Activated CD4-positive, alpha-beta T cell treated with anti-CD3 and anti-CD28 coated beads, Interleukin-2, Interleukin-4, amounts not matched to agents 100 ng/mL and 50 ng/mL, durations not matched to agents 16 hours and 8 hours (primary cell): Measurements from ENCODE around the gene ZNF544.
A peak's percentile ranks its signal among the peaks of the same experiment; 100 is the strongest.
"Not testable (repeated sequence)": the region's sequence is repeated elsewhere in the genome, so short reads cannot be mapped to it uniquely, and the experiment has no call there.

Experiments
- DNase-seq: peaks from one replicate; pipeline ENCODE4 v3.0.0-alpha.2; 2020; ENCODE audit warnings: low spot score

Gene ZNF544

DNA sequence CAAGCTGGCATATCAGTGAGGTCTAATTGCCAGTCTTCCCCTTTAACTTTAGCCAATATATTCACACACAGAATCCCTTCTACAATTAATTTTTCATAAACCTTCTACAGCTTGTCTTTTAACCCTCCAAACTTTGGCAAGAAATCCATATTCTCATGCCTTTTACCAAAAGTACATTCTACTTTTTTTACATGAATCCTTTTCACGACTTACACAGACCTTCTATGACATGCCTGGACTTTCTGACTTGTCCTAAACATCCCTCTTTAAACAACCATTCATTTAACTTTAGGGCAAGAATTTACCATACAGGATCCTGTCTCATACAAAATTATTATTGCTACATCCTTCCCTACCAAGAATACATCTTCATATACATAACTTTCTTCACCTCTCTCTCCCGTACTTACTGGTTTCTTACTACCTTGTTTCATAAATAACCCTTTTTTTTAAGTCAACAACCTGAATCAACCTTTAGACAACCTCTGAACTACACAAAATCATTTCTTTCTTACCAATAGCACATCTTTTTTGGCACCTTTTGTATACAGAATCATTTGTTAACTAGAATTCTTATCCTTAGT lies 23.5 kb downstream of the ZNF544 start:
- DNase-seq = no peak

- DNase-seq = not testable (repeated sequence)
Observed at GRCh38 chr19:58258259-58258658, 29.5 kb downstream of the ZNF544 start.

DNA sequence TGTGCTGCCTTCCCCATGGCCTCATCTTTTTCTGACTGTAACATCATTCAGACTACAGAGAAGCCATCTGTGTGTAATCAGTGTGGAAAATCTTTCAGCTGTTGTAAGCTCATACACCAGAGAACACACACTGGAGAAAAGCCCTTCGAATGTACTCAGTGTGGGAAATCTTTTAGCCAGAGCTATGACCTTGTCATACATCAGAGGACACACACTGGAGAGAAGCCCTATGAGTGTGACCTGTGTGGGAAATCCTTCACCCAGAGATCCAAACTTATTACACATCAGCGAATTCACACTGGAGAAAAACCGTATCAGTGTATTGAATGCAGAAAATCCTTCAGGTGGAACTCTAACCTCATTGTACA lies 32.9 kb downstream of the ZNF544 start:
- DNase-seq = no peak

DNA sequence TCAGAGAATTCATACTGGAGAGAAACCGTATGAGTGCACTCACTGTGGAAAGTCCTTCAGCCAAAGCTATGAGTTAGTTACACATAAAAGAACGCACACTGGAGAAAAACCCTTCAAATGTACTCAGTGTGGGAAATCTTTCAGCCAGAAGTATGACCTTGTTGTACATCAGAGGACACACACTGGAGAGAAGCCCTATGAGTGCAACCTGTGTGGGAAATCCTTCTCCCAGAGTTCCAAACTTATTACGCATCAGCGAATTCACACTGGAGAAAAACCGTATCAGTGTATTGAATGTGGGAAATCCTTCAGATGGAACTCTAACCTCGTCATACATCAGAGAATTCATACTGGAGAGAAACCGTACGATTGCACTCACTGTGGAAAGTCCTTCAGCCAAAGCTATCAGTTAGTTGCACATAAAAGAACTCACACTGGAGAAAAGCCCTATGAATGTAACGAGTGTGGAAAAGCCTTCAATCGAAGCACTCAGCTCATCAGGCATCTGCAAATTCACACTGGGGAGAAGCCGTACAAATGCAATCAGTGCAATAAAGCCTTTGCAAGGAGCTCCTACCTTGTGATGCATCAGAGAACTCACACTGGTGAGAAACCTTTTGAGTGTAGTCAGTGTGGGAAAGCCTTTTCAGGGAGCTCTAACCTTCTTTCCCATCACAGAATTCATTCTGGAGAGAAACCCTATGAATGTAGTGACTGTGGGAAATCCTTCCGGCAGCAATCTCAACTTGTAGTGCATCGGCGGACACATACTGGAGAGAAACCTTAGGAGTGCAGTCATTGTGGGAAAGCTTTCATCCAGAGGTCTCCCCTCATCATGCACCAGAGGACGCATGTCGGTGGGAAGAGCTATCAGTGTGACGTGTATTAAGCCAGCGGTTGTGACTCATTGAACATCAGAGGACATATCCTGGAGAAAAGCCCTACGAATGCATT lies 33.5 kb downstream of the ZNF544 start:
- DNase-seq = no peak

DNA sequence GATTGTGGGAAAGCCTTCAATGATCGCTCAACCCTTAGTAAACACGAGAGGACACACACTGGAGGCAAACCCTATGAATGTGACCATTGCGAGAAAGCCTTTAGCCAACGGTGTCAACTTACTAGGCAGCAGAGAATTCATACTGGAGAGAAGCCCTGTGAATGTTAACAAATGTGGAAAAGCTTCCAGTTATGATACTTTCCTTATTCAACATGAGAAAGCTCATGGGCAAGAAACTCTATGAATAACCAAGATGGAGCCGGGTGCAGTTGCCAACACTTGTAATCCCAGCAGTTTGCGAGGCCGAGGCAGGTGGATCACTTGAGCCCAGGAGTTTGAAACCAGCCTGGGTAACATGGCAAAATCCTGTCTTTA lies 34.2 kb downstream of the ZNF544 start:
- DNase-seq = no peak

GRCh38 chr19:58265100-58265499 lies 36.4 kb downstream of the ZNF544 start:
- no peak for DNase-seq

DNA sequence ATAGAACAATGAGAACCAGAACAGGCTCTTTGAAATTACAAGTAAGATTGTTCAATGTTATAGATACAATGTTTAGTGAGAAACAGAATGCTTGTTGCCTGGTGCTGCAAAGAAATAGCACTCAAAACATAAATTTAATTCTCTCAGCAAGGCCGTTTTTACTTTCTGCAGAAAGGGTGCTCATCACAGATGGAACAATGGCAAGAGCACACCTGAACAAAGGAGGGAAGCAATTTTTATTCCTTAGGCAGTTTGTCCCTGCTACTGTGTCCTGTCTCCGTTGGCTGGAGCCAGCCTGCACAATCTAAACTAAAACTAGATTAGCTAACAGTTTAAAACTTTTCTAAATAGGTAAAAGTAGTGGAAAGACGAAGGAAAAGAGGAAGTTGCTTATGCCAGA lies 39.6 kb downstream of the ZNF544 start:
- no peak for DNase-seq

DNA sequence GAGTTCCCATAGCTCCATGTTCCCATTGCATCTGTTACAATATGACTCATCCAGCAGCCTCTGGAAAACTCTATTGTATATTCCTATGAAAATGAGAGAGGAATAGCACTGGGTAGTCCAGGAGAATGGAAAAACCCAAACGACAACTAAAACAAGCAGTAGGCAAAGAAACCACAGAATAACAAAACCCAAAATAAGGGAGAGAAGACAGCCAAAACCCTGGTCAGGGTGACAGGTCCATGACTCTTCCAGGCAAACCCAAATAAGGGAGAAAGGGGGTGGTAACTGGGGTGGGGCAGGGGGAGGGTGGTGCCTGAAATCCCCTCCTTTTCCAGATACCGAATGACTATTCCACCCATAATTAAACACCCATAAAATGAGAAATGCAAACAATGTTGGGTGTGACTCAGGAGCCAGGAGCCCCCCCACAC lies 46.1 kb downstream of the ZNF544 start:
- DNase-seq = no peak

DNA sequence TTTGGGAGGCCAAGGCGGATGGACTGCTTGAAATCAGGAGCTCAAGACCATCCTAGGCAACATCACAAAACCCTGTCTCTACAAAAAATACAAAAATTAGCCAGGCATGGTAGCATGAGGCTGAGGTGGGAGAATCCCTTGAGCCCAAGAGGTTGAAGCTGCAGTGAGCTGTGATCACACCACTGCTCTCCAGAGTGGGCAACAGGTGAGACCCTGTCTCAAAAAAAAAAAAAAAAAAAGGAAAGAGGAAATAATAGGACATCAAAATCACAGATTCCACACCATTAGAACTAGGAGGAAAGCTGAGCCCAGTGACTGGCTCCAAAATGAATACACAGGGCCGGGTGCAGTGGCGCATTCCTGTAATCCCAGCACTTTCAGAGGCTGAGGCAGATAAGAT lies 46.9 kb downstream of the ZNF544 start:
- DNase-seq = no peak

- no peak for DNase-seq
Observed at GRCh38 chr19:58277197-58277596, 48.5 kb downstream of the ZNF544 start.

- DNase-seq = no peak
Observed at GRCh38 chr19:58277748-58278540, 49.2 kb downstream of the ZNF544 start.

GRCh38 chr19:58278541-58279041 lies 49.9 kb downstream of the ZNF544 start, which contains the start of gene ZNF8:
Gene ZNF8 (plus strand): TSS chr19:58278955. CDS start chr19:58279082, 127 bp downstream.
- peak; percentile 98 for DNase-seq

GRCh38 chr19:58279042-58279924 lies 50.6 kb downstream of the ZNF544 start:
- peak; percentile 27 for DNase-seq

- DNase-seq = no peak
Observed at GRCh38 chr19:58279925-58280316, 51.2 kb downstream of the ZNF544 start.

DNA sequence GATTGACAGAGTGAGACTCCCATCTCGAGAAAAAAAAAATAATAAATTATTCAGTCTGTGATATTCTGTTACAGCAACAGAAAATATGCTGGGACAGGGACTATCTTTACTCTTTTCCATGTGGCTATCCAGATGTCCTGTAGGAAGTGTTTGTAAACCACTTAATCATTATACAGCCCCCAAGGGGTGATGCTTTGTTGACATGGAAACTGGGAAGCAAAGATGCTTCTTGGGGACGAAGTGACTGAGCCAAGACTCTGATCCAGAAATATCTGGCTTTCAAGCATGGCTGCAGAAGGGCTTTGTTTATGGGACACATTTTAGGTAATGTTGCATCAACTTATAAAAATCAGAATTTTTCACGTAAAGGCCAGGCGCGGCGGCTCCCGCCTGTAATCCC lies 55.5 kb downstream of the ZNF544 start:
- DNase-seq = no peak

DNA sequence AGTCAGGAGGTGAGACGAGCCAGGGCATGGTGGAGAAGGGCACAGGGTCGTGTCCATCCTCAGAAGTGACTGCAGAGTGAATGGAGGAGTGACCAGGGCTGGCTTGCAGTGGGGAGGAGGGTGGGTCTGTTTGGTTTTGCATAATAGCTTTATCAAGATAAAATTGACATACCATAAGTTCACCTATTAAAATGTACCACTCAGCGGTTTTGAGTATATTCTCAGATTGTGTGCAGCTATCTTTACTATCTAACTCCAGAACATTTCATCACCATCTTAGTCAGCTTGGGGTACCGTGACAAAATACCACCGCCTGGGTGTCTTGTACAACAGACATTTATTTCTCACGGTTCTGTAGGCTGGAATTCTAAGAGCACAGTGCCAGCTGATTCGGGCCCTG lies 63.2 kb downstream of the ZNF544 start:
- no peak for DNase-seq

DNA sequence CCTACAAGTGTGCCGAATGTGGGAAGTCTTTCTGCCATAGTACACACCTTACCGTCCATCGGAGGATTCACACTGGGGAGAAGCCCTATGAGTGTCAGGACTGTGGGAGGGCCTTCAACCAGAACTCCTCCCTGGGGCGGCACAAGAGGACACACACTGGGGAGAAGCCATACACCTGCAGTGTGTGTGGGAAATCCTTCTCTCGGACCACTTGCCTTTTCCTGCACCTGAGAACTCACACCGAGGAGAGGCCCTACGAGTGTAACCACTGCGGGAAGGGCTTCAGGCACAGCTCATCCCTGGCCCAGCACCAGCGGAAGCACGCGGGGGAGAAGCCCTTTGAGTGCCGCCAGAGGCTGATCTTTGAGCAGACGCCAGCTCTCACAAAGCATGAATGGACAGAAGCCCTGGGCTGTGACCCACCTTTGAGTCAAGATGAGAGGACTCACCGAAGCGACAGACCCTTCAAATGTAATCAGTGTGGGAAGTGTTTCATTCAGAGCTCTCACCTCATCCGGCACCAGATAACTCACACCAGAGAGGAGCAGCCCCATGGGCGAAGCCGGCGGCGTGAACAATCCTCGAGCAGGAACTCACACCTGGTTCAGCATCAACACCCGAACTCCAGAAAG lies 66.1 kb downstream of the ZNF544 start:
- DNase-seq = no peak

DNA sequence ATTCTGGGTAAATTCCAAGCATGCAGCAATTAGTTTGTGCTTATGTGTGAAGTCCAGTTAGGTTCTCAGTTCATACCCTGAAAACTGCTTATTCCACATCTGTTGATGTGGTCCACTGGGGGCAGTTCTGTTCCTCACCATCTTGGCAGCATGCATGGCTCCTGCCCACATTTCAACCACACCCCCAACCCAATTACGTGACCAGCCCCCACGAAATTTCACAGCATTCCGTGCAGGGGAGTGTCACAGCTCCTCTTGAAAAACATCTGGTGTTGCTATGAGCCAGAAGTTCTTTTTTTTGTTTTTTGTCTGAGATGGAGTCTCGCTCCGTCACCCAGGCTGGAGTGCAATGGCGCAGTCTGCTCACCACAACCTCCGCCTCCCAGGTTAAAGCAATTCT lies 67.4 kb downstream of the ZNF544 start:
- DNase-seq = no peak

DNA sequence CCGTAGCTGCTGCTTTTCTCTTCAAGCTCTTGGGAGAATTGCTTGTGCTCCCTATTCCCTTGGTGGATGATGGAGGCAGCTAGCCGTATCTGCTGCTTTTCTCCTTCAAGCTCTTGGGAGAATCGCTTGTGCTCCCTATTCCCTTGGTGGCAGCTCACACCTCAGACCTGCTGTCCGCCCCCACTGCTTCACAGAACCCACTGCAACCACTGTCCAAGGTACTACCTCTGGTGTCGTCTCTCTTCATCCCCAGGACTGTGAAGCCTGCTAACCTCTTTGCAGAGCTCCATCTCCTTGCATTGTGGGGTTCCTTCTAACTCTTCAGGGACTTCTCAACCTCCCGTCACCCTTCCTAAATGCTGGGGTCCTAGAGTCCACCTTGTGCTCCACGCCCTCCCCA lies 71.9 kb downstream of the ZNF544 start:
- DNase-seq = no peak

GRCh38 chr19:58304255-58304654 lies 75.5 kb downstream of the ZNF544 start:
- DNase-seq = no peak

GRCh38 chr19:58304748-58305064 lies 76.0 kb downstream of the ZNF544 start:
- DNase-seq = no peak
